Measurements from ENCODE around the gene SIT1.

DNA sequence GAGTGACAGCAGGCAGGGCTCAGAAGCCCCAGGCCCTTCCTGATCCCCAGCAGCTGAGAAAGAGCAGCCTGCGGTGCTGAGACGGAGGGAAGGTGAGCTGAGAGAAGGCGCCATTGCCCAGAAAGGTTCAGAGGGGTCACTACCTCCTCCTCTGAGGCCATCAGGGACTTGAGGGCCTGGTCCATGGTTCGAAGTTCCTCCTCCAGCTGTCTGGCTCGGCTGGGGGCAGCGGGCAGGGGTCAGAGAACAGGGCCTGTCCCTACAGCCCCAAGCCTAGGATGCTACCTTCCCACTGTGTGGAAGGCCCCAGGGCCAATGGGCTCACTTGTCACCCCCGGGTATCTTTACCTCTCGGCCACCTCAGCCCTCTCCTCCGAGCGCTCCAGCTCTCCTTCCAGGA lies 34.2 kb upstream of the SIT1 start:
- TF ChIP-seq CTCF (IDR thresholded peaks at IDR 0.05) (no peak), EP300 (IDR thresholded peaks at IDR 0.05) (no peak), POLR2A (IDR thresholded peaks at IDR 0.05) (no peak)
